IgD-negative memory B cell (primary cell): ENCODE results near the gene CNFN. TPM values are rescaled to one million over a fixed set of nuclear protein-coding genes. Genes with fewer than 3 reads are reported as not detected.

Experiments
- polyA plus RNA-seq: library from polyadenylated mRNA; unstranded; fragments of 300-500 nt; fragmentation: Illumina TruSeq; gene quantifications from one replicate; pipeline ENCODE4 v1.2.3, GENCODE V29; 2021

Gene CNFN
- polyA plus RNA-seq, 1 donor from 2014 or later, result 42.5 TPM

Other genes with a start within 250 kb of the CNFN start
- gene DEDD2, start 172.6 kb downstream of the CNFN start, polyA plus RNA-seq, result 159 TPM
- gene ZNF526, start 170.0 kb downstream of the CNFN start, polyA plus RNA-seq, result 8.0 TPM
- 24.5 TPM for gene GSK3A, start 147.7 kb downstream of the CNFN start, polyA plus RNA-seq
- 6.7 TPM for gene ERF, start 135.2 kb downstream of the CNFN start, polyA plus RNA-seq
- 4.5 TPM for gene CIC, start 121.0 kb downstream of the CNFN start, polyA plus RNA-seq
- 0.55 TPM for gene PRR19, start 88.2 kb downstream of the CNFN start, polyA plus RNA-seq
- 49.0 TPM for gene PAFAH1B3, start 87.7 kb downstream of the CNFN start, polyA plus RNA-seq
- not detected for gene TMEM145, start 77.0 kb downstream of the CNFN start, polyA plus RNA-seq
- 0.90 TPM for gene MEGF8, start 64.7 kb downstream of the CNFN start, polyA plus RNA-seq
- 15.0 TPM for gene LIPE, start 37.1 kb upstream of the CNFN start, polyA plus RNA-seq
- 0.25 TPM for gene CXCL17, start 52.6 kb upstream of the CNFN start, polyA plus RNA-seq
- 5.4 TPM for gene CEACAM1, start 138.2 kb upstream of the CNFN start, polyA plus RNA-seq
- not detected for gene CEACAM8, start 204.6 kb upstream of the CNFN start, polyA plus RNA-seq